Stomach (tissue), 9 donors: ENCODE data around the gene ENC1. TPM values are rescaled to one million over a fixed set of nuclear protein-coding genes. Genes with fewer than 3 reads are reported as not detected.

Experiments used
- DNase-seq, 2 donors: peaks; one replicate each; pipeline versions ENCODE4 v3.0.0 to v3.0.0-alpha.2; 2013 to 2019
- H3K27ac ChIP-seq, 5 donors: fragments of 200-600 bp in 4 of 5; sonication (generic) in 4 of 5; one replicate each; pipeline ENCODE4 v1.5.1; 2013 to 2019; ENCODE audit warnings: mild to moderate bottlenecking in 1 of 5, moderate library complexity in 1 of 5
- H3K27me3 ChIP-seq, 3 donors: fragments of 200-600 bp; sonication (generic); one replicate each; pipeline ENCODE4 v1.5.1; 2017 to 2019; ENCODE audit warnings: mixed run types in 1 of 3
- H3K36me3 ChIP-seq, 4 donors: fragments of 200-600 bp; sonication (generic); 1 replicate in 3 of 4; 2 replicates in 1 of 4; pipeline ENCODE4 v1.5.1; 2016 to 2019
- H3K4me1 ChIP-seq, 4 donors: fragments of 200-600 bp; sonication (generic); one replicate each; pipeline ENCODE4 v1.5.1; 2016 to 2019
- H3K4me3 ChIP-seq, 4 donors: fragments of 200-600 bp; sonication (generic) in 3 of 4; one replicate each; pipeline ENCODE4 v1.5.1; 2016 to 2019; ENCODE audit warnings: mild to moderate bottlenecking in 1 of 4
- H3K9me3 ChIP-seq, 4 donors: fragments of 200-600 bp; sonication (generic); one replicate each; pipeline ENCODE4 v1.5.1; 2016 to 2019
- EP300 ChIP-seq: sonication (generic); formaldehyde crosslinking; IDR thresholded peaks from one replicate; pipeline ENCODE4 v1.6.1; 2017; ENCODE audit warnings: antibody characterized with exemption
- POLR2A ChIP-seq, 4 donors: fragments of 450-650 bp; IDR thresholded peaks; one replicate each; pipeline ENCODE4 v1.6.1; 2016; ENCODE audit warnings: antibody characterized with exemption in 4 of 4, control low read depth in 2 of 4, mild to moderate bottlenecking in 1 of 4, moderate library complexity in 1 of 4
- POLR2AphosphoS5 ChIP-seq, 3 donors: sonication (generic); formaldehyde crosslinking; IDR thresholded peaks; one replicate each; pipeline ENCODE4 v1.6.1; 2016; ENCODE audit warnings: antibody characterized with exemption in 3 of 3
- WGBS, 5 donors: extraction: QIAGEN DNeasy Blood & Tissue Kit in 3 of 5; methylation state at CpG; one replicate each; pipeline versions ENCODE4 v1.1.5 to v1.1.7; 2013 to 2018; 5-methylcytosine and 5-hydroxymethylcytosine counted together
- intact Hi-C: fragments of 100-400 bp; cut with DNase I; formaldehyde crosslinking; loops from one replicate; pipeline ENCODE4 v1.15.1; 2023; ENCODE audit warnings: low total_unique reads
- polyA plus RNA-seq, 3 donors: library from polyadenylated mRNA; stranded (reverse); fragments of 200-250 nt; gene quantifications; one replicate each; pipeline ENCODE4 v1.2.3, GENCODE V29; 2013
- total RNA-seq, 5 donors: library from RNA; depleted of rRNA; stranded (reverse); fragments of >200 nt; gene quantifications; one replicate each; pipeline versions ENCODE4 v1.1.0 to v1.2.3, GENCODE V29; 2014 to 2016
- TF ChIP-seq, protein P1 (sequence below), 7 experiments: fragments of 450-650 bp in 4 of 7; fragments of 200-600 bp in 3 of 7; sonication (generic) in 3 of 7; IDR thresholded peaks; one replicate each; pipeline ENCODE4 v1.5.1; 2016 to 2019; ENCODE audit warnings: antibody characterized with exemption in 7 of 7, control low read depth in 2 of 7, mild to moderate bottlenecking in 1 of 7
- donor health status: healthy with polysubstance abuse.
- donor health status: Bipolar disorder and iron deficiency.
- donor health status: healthy.

Gene ENC1
- total and polyA plus RNA-seq, 8 donors, result 3.5 to 136 (median 14.0) TPM

DNA sequence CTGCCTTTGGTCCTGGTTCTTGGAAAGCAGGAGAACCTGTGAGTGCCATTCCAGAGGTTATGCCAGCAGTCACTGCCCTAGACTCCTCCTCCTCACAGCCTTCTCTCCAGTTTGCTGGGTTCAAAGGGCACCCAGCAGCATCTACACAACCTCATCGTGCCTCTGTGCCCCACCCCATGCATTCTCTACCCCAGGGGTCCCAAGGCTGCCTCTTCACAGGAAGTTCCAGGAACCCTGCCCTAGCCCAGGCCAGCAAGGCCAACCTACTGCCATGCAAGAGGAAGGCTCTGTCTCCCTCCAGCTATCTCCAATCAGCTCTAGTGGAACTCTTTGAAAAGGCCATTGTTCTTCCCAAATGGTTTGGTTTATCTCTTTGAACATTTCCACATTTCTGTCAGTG, 21.2 kb downstream of the ENC1 start:
- TF ChIP-seq POLR2AphosphoS5 (IDR thresholded peaks at IDR 0.05) (no peak), POLR2A (IDR thresholded peaks at IDR 0.05) (no peak), EP300 (no peak)
- TF ChIP-seq, protein P1, sequence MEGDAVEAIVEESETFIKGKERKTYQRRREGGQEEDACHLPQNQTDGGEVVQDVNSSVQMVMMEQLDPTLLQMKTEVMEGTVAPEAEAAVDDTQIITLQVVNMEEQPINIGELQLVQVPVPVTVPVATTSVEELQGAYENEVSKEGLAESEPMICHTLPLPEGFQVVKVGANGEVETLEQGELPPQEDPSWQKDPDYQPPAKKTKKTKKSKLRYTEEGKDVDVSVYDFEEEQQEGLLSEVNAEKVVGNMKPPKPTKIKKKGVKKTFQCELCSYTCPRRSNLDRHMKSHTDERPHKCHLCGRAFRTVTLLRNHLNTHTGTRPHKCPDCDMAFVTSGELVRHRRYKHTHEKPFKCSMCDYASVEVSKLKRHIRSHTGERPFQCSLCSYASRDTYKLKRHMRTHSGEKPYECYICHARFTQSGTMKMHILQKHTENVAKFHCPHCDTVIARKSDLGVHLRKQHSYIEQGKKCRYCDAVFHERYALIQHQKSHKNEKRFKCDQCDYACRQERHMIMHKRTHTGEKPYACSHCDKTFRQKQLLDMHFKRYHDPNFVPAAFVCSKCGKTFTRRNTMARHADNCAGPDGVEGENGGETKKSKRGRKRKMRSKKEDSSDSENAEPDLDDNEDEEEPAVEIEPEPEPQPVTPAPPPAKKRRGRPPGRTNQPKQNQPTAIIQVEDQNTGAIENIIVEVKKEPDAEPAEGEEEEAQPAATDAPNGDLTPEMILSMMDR (IDR thresholded peaks at IDR 0.05), result no peak
- no peak for DNase-seq
- intact Hi-C loops, result no loop called here
- Histone ChIP-seq H3K27me3 (peaks cover 0 to 4% (median 0%) of the 10 kb centered on the region in 3 donors), H3K36me3 (no peaks in the 10 kb centered on the region), H3K9me3 (no peaks in the 10 kb centered on the region), H3K4me1 (peaks cover 0 to 7% (median 0%) of the 10 kb centered on the region in 4 donors), H3K4me3 (no peak overlapping the region), H3K27ac (no peak overlapping the region)
- WGBS, 5 donors, result 22 to 38% (median 33%) methylated on average over 1 of the region's 1 CpG

DNA sequence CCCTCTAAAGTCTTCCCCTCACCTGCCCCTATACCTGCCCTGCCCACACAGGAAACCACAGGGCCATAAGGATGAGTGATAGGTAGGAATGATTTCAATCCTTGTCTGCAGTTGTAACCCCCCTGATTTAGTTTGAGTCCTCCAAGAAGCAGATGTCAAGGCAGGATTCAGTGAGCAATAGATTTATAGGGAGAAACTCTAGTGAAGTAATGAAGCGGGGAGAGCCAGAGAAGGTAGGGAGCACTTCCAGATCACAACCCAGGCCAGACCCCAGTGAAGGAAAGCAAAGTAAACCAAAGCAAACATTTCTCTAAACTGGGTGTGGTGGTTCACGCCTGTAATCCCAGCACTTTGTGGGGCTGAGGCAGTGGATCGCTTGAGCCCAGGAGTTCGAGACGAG, 22.4 kb downstream of the ENC1 start:
- Histone ChIP-seq H3K27ac (no peak overlapping the region), H3K4me1 (peaks cover 0 to 7% (median 0%) of the 10 kb centered on the region in 4 donors), H3K36me3 (no peaks in the 10 kb centered on the region), H3K4me3 (no peak overlapping the region), H3K9me3 (no peaks in the 10 kb centered on the region), H3K27me3 (peaks cover 0 to 4% (median 0%) of the 10 kb centered on the region in 3 donors)
- DNase-seq, result no peak
- TF ChIP-seq, protein P1 (IDR thresholded peaks at IDR 0.05), result no peak
- no peak for TF ChIP-seq POLR2A (IDR thresholded peaks at IDR 0.05)
- TF ChIP-seq EP300, result no peak
- TF ChIP-seq POLR2AphosphoS5 (IDR thresholded peaks at IDR 0.05), result no peak
- 80 to 94% (median 87%) methylated on average over 5 of the region's 5 CpGs for WGBS, 5 donors
- intact Hi-C loops, result no loop called here

DNA sequence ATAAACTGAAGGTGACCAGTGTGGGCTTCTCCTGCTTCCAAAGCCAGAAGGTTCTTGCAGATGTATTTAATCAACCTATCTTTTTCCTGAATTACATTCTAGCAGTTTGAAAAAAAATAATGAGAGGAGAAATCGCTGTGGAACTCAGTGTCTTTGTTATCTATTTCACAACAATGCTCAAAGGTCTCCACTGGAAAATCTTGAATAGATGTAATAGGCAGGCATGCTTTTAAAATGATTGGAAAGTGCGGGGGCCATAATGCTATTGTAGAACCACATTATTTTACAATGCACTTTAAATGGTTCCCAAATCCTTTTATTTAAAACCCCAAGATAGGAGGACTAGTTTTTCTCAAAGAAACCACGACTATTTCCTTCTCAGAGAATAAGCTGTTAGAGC, 23.3 kb downstream of the ENC1 start:
- Histone ChIP-seq H3K4me3 (no peak overlapping the region), H3K36me3 (no peaks in the 10 kb centered on the region), H3K9me3 (no peaks in the 10 kb centered on the region), H3K4me1 (no peaks in the 10 kb centered on the region), H3K27ac (no peak overlapping the region), H3K27me3 (peaks cover 0 to 3% (median 0%) of the 10 kb centered on the region in 3 donors)
- TF ChIP-seq EP300 (no peak), POLR2AphosphoS5 (IDR thresholded peaks at IDR 0.05) (no peak), POLR2A (IDR thresholded peaks at IDR 0.05) (no peak)
- TF ChIP-seq, protein P1 (IDR thresholded peaks at IDR 0.05), result no peak
- DNase-seq, result no peak
- WGBS, 5 donors, result 59 to 75% (median 73%) methylated on average over 3 of the region's 3 CpGs
- intact Hi-C loops, result no loop called here

DNA sequence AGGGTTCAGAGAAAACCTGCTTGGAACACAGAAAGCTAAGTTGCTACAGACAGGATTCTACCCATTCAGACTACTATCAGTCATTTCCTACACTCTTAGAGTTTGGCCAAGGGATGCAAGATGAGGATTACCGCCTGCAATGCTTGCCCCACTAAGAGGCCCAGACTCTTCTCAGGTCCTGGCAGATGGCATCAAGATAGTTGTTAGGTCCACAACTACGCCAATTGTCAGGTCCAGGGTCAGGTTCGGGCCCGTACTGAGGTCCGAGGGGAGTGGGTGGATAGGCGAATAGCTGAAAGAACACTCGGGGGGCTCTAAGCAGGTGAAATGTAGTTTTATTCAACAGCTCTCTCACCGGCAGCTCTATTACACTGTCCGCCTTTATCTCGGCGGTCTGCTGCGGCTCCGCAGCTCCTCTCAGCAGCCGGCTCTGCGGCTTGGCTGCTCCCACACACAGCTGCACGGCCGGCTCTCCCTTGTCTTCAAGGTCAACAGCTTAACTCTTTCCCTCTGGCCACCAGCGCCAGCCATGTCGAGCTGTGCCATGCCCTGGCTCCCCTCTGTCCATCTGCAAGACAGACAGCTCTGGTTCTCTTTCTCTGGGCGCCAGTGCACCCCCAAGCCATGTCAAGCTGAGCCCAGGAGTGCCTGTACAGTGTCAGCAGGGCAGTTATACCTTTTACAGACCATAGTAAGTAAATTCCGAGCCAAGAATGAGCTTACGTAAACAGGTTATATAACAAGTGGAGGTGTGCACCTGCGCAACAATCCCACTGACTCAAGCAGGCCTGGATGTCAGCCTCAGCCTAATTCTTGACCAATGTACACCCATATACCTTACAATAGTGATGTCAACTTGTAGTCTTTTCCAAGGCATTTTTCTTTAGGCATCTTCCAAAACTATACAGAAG, 24.0 kb downstream of the ENC1 start:
- H3K27ac ChIP-seq, result no peak overlapping the region
- H3K4me1 ChIP-seq, result no peaks in the 10 kb centered on the region
- H3K27me3 ChIP-seq, result no peaks in the 10 kb centered on the region
- TF ChIP-seq POLR2A (IDR thresholded peaks at IDR 0.05) (no peak), EP300 (no peak), POLR2AphosphoS5 (IDR thresholded peaks at IDR 0.05) (no peak)
- TF ChIP-seq, protein P1 (IDR thresholded peaks at IDR 0.05), result no peak
- 79 to 88% (median 85%) methylated on average over 22 to 23 of the region's 23 CpGs for WGBS, 5 donors
- no peak overlapping the region for H3K4me3 ChIP-seq
- no peaks in the 10 kb centered on the region for H3K36me3 ChIP-seq
- intact Hi-C loops, result no loop called here
- DNase-seq, result peak in 1 of 2 donors; percentile 57
- no peaks in the 10 kb centered on the region for H3K9me3 ChIP-seq
